ENCODE results near the gene SOD2.
A peak's percentile ranks its signal among the peaks of the same experiment; 100 is the strongest.
"Not testable (repeated sequence)": the region's sequence is repeated elsewhere in the genome, so short reads cannot be mapped to it uniquely, and the experiment has no call there.

SOD2 gene

DNA sequence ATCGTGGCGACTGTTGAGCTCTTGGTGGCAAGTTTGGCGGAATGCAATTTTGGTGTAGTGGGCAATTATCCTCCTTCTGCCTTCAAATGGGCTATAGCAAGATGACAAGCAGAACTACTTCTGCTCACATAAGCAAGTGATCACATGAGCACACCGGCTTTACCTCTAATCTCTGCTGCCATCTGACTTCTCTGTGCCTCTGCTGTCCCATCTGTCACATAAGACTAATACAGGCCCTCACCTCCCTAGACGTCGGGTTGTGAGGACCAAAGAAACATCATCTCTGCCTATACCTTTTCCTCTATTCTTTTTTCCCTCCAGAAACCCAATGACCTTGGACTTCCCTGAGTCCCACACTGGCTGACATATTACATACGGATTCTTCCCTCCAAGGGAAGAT, 20.9 kb upstream of the SOD2 start:
- Histone ChIP-seq H3K27me3 (replicated peaks) (no peaks in the 10 kb centered on the region), H3K4me3 (ENCODE audit: low read depth, low read length) (no peak overlapping the region)
- in situ Hi-C loops (cut with HindIII; ENCODE audit: low pct_ligation_motif_present, low sequenced_read_pairs) = no loop called here

DNA sequence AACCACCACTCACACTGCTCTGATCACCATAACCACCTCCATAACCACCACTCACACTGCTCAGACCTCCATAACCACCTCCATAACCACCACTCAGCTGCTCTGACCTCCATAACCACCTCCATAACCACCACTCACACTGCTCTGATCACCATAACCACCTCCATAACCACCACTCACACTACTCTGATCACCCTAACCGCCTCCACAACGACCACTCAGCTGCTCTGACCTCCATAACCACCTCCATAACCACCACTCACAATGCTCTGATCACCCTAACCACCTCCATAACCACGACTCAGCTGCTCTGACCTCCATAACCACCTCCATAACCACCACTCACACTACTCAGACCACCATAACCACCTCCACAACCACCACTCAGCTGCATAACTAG, 19.3 kb upstream of the SOD2 start:
- H3K36me3 ChIP-seq (replicated peaks); H3K27me3 ChIP-seq (replicated peaks); in situ Hi-C loops (cut with HindIII; ENCODE audit: low pct_ligation_motif_present, low sequenced_read_pairs); H3K4me3 ChIP-seq (ENCODE audit: low read depth, low read length); DNase-seq; H3K27ac ChIP-seq: not testable (repeated sequence)

More for the DNA sequence above, 20.9 kb upstream of the SOD2 start:
- Histone ChIP-seq H3K36me3 (replicated peaks) (no peaks in the 10 kb centered on the region), H3K27ac (no peak overlapping the region)
- TF ChIP-seq, protein P1, sequence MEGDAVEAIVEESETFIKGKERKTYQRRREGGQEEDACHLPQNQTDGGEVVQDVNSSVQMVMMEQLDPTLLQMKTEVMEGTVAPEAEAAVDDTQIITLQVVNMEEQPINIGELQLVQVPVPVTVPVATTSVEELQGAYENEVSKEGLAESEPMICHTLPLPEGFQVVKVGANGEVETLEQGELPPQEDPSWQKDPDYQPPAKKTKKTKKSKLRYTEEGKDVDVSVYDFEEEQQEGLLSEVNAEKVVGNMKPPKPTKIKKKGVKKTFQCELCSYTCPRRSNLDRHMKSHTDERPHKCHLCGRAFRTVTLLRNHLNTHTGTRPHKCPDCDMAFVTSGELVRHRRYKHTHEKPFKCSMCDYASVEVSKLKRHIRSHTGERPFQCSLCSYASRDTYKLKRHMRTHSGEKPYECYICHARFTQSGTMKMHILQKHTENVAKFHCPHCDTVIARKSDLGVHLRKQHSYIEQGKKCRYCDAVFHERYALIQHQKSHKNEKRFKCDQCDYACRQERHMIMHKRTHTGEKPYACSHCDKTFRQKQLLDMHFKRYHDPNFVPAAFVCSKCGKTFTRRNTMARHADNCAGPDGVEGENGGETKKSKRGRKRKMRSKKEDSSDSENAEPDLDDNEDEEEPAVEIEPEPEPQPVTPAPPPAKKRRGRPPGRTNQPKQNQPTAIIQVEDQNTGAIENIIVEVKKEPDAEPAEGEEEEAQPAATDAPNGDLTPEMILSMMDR (IDR thresholded peaks at IDR 0.05; ENCODE audit: low read depth, low read length, missing control alignments) = no peak
- no peak for DNase-seq

DNA sequence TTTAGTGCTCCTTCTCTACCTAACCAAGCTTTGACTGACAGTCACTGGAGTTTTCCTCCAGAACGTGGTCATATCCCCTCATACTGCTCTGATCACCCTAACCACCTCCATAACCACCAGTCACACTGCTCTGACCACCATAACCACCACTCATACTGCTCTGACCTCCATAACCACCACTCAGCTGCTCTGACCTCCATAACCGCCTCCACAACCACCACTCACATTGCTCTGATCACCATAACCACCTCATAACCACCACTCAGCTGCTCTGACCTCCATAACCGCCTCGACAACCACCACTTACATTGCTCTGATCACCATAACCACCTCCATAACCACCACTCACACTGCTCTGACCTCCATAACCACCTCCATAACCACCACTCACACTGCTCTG, 17.6 kb upstream of the SOD2 start:
- DNase-seq; in situ Hi-C loops (cut with HindIII; ENCODE audit: low pct_ligation_motif_present, low sequenced_read_pairs); H3K27me3 ChIP-seq (replicated peaks); H3K27ac ChIP-seq; H3K36me3 ChIP-seq (replicated peaks); H3K4me3 ChIP-seq (ENCODE audit: low read depth, low read length): not testable (repeated sequence)

DNA sequence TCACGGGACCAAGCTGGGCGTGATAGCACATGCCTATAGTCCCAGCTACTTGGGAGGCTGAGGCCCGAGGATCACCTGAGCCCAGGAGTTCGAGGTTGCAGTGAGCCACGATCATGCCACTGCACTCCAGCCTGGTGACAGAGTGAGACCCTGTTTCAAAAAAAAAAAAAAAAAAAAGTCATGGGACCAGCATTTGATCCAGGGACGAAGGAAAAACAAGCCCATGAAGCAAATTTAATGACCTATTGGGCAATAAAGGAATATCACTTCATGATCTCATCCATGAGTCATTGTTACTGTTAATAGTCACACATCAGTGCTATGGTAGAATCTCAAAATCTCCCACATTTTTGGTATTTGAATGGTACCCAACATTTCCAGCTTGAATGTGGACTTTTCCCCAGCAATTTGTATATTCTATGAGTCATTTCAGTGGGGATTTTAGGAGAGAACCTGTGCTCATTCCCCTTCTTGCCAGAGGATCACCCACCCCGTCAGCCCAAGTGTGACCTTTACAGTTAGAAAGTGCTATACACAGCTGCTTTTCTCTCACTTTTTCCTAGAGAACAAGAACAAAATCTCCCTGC, 8.5 kb upstream of the SOD2 start:
- TF ChIP-seq, protein P1 (IDR thresholded peaks at IDR 0.05; ENCODE audit: low read depth, low read length, missing control alignments) = no peak
- peak; percentile 37 for DNase-seq
- Histone ChIP-seq H3K27ac (peak overlapping the region; percentile 64), H3K27me3 (replicated peaks) (no peaks in the 10 kb centered on the region), H3K36me3 (replicated peaks) (no peaks in the 10 kb centered on the region), H3K4me3 (ENCODE audit: low read depth, low read length) (no peak overlapping the region)
- in situ Hi-C loops (cut with HindIII; ENCODE audit: low pct_ligation_motif_present, low sequenced_read_pairs) = no loop called here

DNA sequence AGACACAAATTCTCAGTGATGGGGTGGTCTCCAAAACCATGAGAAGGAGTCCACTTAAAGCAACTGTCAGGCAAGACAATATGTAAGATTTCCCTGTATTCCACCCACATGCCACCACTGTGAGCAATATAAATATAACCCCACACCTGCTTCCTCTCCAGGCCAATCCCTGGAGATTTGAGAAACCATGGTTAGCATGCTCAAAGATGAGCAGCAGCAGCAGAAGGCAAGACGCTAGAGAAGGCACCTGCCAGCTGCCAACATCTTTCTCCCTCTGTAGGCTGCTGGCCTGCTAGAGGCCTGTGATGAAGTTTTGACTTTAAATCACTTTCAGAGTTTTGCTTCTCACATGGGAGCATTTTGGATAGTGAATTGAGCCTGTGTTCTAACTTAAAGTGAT, 7.9 kb upstream of the SOD2 start:
- no peaks in the 10 kb centered on the region for H3K27me3 ChIP-seq (replicated peaks)
- DNase-seq = peak; percentile 5
- no peak overlapping the region for H3K4me3 ChIP-seq (ENCODE audit: low read depth, low read length)
- H3K27ac ChIP-seq = peak overlapping the region; percentile 64
- in situ Hi-C loops (cut with HindIII; ENCODE audit: low pct_ligation_motif_present, low sequenced_read_pairs) = no loop called here
- TF ChIP-seq, protein P1 (IDR thresholded peaks at IDR 0.05; ENCODE audit: low read depth, low read length, missing control alignments) = no peak
- no peaks in the 10 kb centered on the region for H3K36me3 ChIP-seq (replicated peaks)

DNA sequence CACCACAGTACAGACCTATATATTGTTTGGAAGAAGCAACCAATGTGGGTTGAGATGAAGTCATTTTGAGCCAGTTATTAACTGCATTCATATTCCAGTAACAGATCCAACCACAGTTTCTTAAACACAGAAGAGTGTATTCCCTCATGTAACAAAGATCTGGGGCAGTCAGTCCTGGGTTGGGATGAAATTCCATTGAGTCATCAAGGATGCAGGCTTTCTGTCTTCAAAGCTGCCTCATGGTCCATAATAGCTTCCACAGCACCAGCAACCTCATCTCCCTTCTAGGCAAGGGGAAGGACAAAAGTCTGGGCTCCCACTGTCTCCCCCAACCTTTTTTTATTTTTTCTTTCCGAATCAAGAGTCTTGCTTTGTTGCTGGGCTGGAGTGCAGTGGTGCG, 2.9 kb upstream of the SOD2 start:
- in situ Hi-C loops (cut with HindIII; ENCODE audit: low pct_ligation_motif_present, low sequenced_read_pairs) = no loop called here

More for the DNA sequence above, 2.9 kb upstream of the SOD2 start:
- TF ChIP-seq, protein P1 (IDR thresholded peaks at IDR 0.05; ENCODE audit: low read depth, low read length, missing control alignments) = no peak
- Histone ChIP-seq H3K4me3 (ENCODE audit: low read depth, low read length) (no peak overlapping the region), H3K27ac (no peak overlapping the region), H3K36me3 (replicated peaks) (no peaks in the 10 kb centered on the region), H3K27me3 (replicated peaks) (no peaks in the 10 kb centered on the region)
- DNase-seq = no peak

Measured in brain microvascular endothelial cell (primary cell).